Activated CD4-positive, alpha-beta T cell treated with anti-CD3 and anti-CD28 coated beads for 48 hours (primary cell): Measurements from ENCODE around the gene TLR10.
"Not testable (repeated sequence)": the region's sequence is repeated elsewhere in the genome, so short reads cannot be mapped to it uniquely, and the experiment has no call there.

Experiments
- DNase-seq: peaks from one replicate; pipeline ENCODE4 v3.0.0-alpha.2; 2020

Gene TLR10

GRCh38 chr4:38802561-38803355 is 20.0 kb upstream of the TLR10 start:
- peak; percentile 8 for DNase-seq

- no peak for DNase-seq
Observed at GRCh38 chr4:38800961-38801450, 18.2 kb upstream of the TLR10 start.

DNA sequence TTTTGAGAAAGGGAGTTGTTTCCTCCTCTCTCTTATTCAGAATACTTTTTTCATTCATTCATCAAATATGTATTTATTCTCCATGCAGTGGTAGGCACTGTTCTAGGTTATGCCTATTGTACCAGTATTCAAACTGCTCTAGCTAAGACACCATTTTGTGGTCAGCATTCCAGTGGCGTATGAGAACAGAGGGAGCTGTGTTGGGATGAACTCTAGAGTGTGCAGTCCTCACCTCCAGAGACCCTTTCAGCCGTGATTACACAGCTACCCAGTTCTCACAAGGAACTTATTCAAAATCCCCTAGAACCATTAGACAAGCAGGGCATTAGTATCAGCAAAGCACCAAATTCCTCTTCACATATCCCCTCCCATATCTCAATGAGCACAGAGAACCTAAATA is 17.6 kb upstream of the TLR10 start:
- no peak for DNase-seq

GRCh38 chr4:38795087-38795486 is 12.3 kb upstream of the TLR10 start:
- no peak for DNase-seq

DNA sequence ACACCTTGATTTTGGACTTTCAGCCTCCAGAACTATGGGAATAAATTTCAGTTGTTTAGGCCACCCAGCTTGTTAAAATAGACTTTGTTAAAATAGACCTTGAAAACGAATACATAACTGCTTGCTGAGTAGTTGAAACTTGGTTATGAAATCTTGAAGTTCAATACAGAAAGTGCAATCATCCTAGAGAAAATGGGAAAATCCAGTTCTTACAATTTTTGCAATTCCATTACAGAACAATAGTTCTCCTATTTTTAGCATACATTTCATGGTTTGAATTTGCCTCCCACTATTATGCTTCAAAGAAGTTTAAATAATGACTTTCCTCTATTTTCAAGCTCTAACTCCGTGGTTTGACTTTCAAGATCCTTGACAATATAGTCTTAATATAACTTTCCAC is 11.3 kb upstream of the TLR10 start:
- DNase-seq = no peak

DNA sequence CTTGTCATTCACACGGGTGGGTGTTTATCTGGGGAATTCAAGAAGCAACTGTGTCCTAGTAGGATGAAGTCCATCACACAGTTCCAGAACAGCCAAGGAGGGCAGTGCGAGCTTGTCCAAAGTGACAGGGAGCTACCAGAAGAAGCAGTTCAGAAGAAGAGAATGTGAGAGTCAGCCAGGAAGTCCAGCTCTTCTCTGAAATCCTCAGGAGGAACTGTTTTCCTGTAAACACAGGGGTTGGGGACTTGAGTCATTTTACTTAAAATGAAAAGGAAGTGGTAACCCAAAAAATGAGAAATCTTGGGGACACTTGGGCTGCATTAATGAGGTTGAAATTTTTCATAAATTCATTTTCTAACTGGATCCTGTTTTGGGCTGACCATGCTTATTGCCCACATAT is 8.2 kb upstream of the TLR10 start:
- no peak for DNase-seq

GRCh38 chr4:38788317-38788716 is 5.5 kb upstream of the TLR10 start:
- DNase-seq = no peak

DNA sequence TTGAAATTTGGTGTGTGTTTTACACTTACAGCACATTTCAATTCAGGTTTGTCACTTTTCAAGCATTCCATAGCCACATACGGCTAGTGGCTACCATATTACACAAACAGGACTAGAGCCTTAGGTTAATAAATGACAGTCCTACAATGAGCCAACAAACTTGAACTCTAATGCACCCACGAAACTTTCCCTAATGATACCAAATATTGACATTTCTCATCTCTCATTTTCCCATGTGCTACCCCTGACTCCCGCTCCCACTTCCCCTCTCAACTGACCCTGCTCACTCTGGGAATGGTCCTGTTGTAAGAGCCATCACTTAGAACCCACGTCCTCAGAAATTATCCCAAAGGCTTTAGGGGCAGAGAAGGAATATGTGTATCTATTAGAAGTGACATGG is 4.9 kb upstream of the TLR10 start:
- DNase-seq = no peak

GRCh38 chr4:38785901-38786402 is 3.2 kb upstream of the TLR10 start:
- no peak for DNase-seq

DNA sequence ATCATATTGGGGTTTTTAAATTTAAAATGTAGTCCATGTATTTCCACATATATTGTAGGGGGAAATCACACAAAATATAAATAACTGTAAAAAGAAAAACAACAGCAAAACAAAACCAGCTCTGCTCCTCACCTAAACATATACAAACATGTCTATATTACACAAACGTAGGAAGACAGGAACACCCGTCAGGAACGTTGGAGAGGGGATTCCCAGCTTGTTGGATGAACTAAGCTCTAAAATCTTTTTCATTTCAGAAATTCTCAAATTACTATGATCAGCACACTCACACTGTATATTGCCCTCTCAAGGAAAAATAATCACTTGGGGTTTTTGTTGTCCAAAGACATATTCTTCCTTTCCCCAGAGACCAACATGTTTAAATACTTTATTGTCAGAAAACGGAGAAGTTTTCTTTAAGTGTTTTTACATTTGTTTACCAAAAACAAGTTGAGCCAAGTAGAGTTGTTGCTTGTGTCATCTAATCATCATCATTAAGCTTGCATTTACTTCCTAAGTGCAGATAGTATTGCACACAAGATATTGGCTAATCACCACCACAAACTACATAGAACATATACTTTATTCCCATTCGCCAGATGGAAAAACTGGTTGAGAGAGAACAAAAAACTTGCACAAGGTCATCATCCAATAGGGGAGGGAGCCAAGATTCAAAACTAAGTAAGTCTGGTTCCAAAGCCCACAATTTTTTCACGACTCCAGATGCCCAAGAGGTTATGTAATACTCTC is 2.4 kb upstream of the TLR10 start:
- DNase-seq = no peak

DNA sequence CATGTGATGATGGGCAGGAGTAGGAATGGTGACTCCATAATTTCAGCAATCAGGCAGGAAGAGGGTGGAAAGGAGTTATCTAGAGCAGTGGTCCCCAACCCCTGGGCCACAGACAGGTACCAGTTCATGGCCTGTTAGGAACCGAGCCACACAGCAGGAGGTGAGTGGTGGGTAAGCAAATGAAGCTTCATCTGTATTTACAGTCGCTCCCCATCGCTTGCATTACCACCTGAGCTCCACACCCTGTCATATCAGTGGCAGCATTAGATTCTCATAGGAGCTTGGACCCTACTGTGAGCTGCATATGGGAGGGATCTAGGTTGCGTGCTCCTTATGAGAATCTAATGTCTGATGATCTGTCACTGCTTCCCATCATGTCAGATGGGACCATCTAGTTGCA is 1.4 kb upstream of the TLR10 start:
- no peak for DNase-seq

- no peak for DNase-seq
Observed at GRCh38 chr4:38783109-38783460, 295 bp upstream of the TLR10 start.

DNA sequence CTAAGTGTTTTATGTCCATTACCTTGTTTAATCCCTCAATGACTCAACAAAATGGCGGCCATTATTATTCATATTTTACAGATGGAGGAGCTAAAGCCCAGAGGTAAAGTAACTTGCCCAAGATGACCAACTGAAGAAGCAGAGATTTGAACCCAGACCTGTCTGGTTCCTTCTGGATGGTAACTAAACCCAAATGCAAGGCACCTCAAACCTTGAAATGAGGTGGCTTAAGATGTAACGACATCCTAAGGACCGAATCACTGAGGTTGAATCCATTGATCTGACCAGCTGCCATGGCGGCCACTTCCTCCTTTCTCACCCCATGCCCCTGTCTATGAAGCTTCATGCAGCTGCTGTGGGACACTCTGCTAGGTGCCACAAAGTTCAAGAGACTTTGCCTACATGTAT is 932 bp downstream of the TLR10 start:
- DNase-seq = no peak

DNA sequence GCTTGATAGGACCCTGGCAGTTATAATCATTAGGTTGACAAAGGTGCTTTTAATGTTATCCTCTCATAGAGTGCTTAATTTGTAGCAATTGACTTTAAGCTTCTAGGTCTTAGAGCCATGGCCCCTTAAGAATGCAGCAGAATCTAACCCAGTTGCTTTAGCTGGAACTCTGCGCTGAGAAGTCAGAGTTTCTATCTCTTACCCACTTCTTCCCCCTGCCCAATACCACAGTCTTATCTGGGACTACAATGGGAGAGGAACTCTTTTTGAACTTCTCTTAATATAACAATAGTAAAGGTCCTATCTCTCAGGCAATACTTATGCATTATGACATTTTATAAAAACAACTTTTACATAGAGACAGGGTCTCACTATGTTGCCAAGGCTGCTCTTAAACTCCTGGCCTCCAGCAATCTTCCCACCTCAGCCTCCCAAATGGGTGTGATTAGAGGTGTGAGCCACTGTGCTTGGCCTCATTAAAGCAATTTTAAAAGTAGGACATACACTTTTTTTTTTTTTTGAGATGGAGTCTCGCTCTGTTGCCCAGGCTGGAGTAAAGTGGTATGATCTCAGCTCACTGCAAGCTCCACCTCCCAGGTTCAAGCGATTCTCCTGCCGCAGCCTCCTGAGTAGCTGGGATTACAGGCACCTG is 1.8 kb downstream of the TLR10 start:
- no peak for DNase-seq

DNA sequence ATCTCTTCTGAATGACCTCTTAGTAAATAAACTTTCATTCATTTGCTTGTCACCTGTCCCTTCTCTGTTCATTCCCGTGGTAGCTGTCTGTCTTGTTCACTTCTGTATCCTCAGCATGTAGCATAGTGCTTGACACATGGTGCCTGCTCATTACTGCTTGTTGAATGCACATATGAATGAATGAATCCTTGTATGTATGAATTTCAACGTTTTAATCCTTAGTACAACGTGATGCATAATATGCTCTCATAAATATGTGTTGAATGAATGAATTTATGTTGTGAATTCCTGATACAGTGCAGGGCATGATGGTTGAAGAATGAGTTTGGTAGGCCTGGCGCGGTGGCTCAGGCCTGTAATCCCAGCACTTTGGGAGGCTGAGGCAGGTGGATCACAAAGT is 3.0 kb downstream of the TLR10 start:
- no peak for DNase-seq

DNA sequence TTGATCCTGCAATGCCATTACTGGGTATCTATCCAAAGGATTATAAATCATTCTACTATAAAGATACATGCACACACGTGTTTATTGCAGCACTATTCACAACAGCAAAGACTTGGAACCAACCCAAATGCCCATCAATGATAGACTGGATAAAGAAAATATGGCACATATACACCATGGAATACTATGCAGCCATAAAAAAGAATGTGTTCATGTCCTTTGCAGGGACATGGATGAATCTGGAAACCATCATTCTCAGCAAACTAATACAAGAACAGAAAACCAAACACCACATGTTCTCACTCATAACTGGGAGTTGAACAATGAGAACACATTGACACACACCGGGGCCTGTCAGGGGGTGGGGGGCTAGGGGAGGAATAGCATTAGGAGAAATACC is 4.9 kb downstream of the TLR10 start:
- not testable (repeated sequence) for DNase-seq

- no peak for DNase-seq
Observed at GRCh38 chr4:38775326-38775725, 7.5 kb downstream of the TLR10 start.

- DNase-seq = no peak
Observed at GRCh38 chr4:38774181-38774955, 8.4 kb downstream of the TLR10 start.

GRCh38 chr4:38770281-38770680 is 12.5 kb downstream of the TLR10 start:
- DNase-seq = not testable (repeated sequence)

DNA sequence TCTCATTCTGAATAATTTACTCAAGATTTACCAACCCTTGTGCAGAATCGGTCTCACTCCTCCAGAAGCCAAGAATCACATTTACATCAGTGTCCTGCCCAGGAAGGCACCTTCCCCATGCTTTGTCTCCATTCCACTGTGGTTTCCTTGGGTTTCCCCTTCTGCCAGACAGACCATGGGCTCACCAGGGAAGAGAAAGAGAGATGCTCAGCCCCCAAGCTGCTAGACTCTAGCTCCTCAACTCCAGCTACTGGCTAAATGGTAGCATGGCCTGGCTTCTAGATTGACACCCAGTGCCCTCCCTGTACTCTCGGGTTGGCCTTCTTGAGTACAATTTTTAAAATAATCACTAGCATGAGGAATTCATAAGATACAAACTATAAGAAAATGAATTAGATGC is 12.9 kb downstream of the TLR10 start:
- no peak for DNase-seq

DNA sequence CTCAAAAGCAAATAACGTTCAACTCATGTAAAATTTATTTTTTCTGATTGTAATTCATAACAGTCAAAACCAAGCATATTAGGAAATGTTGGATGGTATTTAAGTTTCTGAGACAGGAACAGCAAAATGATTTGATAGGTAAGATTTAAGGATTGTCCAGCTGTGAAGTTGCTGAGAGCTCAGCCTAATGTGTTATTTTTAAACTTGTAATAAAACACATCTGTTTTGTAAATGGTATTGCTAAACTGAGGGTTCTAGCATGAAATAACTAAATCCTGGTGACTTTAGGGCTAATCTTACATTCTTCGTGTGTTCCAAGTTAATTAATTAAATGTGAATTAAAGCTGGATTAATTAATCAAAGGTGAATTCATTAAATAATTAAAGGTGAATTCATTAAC is 13.3 kb downstream of the TLR10 start:
- DNase-seq = no peak

DNA sequence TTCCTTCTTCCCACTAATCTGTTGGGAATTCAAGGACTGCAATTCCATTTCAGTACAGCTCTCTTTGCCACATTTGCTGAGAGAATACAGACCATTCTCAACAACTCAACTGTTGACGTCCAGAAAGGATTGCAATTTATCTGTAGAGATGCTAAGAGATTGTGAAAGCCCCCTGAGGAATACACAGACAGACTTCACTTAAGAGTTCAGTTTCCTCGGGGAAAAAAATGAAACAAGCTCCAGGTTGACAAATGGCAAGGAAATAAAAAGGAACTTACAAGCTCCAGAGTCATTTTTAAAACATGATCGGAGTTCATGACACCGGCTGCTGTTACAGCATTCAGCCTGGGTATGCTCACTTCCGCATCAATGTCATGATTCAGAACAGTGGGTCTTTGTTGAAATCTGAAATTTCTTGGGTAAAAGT is 13.8 kb downstream of the TLR10 start:
- no peak for DNase-seq

DNA sequence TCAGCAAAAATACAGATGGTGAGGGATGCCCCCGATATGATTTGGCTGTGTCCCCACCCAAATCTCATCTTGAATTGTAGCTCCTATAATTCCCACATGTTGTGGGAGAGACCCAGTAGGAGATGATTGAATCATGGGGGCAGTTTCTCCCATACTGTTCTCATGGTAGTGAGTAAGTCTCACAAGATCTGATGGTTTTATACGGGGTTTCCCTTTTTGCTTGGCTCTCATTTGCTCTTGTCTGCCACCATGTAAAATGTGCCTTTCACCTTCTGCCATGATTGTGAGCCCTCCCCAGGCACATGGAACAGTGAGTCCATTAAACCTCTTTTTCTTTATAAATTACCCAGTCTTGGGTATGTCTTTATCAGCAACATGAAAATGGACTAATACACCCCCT is 15.8 kb downstream of the TLR10 start:
- not testable (repeated sequence) for DNase-seq
